NCI-H1048 (cell line): Measurements from ENCODE around the gene CACNA1D.

Experiments used
- DNase-seq: peaks from one replicate; lab custom pipeline; 2025; lab: John Stamatoyannopoulos, UW

Gene CACNA1D

DNA sequence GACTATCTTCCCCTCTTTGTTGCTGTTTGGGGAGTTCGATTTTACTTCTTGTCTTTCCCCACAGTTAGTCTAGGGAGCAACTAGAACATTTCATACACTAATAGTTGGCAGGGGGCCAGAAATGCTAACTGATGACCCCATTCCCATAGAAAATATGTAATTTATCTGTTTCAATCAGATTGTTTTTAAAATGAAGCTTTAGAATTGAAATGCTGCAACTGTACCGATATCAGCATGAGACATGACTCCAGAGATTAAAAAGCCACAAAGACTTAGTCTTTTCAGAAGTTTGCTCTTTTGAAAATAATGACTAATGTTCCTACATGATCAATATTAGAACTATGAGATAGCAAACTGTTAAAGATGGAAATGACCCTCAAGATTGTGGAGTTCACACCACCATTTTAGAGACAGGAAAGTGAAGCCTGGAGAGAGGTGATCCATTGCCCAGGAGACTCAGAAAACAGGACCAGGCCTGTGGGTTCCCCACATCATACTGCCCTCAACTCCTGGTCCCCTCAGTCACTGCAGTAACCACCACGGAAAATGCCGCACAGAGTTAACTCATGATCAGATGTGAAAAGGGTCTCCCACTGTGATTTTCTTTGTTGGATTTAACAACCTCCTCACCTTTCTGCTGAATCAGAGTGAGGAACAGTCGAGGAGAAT lies 221.5 kb downstream of the CACNA1D start:
- no peak for DNase-seq

DNA sequence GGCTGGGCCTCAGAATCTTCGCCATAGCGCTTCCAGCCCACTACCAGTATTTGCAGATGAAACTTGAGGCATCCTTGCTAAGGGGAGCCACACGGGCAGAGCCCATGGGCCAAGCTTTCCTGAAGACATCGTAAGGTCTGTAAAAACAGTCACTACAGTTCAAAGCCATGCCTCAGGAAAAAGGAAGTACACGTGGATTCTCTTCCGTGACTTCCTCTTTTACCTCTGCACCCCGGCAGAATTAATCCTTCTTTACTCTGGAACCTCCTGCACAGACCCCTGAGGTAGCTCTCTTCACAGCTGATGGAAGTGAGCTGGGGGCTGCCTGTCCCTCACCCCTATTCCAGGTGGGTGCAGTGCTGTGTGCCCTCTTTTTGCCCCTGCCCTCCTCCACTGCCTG lies 222.6 kb downstream of the CACNA1D start:
- DNase-seq: no peak

DNA sequence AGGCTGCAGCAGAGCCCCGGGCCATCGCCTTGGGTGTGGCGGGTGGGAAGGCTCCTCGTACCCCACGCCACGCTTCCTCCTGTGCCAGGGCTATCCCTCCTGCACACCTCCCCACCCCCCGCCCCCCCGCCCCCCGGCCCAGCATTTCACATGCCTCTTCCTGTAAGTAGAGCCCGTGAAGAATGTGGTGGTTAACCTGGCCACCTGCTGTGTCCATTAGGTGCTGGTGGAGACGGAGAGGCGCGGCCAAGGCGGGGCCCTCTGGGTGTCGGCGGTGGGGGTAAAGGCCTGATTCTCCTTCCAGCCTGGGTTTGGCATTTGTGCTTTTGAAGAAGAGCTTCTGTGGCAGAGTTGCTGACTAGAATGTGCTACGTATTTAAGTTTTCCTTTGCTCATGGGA lies 224.1 kb downstream of the CACNA1D start:
- no peak for DNase-seq

DNA sequence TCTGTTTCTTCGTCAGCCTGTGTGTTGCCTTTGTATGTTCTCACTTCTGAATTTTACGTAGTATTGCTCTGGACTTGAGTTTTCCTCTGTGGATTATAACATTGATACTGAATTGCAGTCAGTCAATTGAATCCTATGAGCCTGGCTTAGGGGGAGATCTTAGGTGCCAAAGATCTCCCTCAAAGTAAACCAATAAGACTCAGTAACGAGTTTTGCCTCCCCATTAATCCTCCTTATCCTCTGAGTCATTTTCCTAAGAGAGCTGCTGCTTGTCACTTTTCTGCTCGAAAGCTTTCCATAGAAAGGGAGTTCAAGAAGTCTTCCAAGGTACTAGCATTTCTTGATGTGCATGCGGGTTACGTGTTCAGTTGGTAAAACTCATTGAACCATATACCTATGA lies 225.4 kb downstream of the CACNA1D start:
- DNase-seq: no peak

DNA sequence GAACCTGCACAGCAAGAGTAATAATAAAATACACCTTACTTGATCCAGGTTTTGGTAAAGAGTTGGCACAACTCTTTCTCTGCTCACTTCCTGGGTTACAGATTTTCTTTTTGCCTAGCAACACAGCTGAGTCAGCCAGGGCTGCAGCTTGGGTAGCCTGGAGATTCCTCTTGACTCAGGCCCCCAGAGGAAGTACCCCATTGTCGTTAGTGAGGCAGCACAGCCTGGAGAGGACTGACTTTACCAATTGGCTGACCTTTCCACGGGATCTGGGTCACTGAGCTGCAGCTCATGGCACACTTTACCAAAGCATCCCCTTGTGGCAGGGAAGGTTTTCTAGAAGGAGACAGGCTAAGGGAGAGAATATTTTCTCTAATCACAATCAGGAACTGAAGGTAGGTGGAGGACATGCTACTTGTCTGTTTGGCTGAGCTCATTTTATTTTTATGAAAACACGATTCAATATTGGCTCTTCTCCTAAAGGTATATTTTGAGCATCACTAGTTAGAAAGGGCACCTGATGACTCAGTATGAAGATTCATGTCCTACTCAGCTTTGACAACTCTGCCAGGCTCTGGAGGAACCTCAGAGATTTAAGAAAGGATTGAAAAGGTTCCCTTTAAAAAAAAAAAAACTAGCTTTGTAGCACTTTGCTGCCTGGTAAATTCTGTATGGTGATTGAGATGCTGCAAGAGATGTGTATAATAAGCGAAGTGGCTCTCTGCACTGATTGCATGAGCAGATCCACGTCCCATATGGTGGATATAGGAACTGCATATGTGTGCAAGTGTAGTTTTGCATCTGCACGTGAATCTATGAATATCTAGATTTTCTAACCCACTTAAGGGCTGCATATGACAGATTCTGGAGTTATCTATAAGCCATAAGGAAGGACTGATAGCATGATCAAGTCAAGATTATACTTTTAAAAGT lies 227.0 kb downstream of the CACNA1D start:
- no peak for DNase-seq

DNA sequence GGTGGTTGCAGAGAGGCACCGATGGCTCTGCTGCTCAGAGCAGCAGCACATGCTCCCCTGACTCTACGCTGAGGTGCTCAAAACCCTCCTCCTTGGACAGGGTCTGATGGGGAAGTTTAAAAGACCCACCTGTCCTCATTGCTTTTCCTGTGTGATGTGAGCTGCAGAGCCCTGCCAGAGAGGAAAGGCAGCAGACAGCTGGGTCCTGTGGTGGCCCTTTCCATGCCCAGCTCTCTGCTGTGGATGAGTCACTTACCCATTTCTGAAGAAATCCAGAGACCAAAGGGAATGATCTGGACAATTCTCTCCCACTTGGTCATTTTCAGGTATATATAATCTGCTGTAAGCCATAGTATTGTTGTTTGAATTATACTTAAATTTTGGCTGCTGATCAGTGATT lies 230.2 kb downstream of the CACNA1D start:
- no peak for DNase-seq

DNA sequence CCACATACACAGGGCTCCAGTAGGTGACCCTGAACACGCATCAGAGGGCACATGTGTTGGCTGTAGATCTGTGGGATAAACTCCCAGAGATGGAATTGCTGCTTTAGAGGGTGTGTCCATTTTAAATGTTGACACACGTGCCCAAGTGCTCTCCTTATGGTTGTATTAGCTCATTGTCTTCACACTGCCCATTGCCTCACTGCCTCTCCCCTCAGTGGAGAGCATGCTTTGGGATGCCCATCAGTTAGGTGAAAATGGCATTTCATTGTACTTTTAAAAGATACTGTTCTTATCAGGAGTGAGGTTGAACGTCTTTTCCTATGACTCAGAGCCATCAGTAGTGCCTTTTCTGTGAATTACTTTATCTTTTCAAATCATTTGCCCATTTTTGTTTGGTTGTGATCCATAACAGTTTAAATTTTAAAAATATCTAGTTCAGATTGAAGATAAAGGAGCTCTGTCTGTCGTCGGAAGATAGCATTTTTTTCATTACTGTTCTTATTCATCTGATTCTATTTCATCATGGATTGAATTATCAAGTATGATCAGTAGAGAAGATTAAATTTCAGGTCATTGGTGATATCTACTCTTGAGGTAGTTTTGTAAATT lies 231.1 kb downstream of the CACNA1D start:
- no peak for DNase-seq

DNA sequence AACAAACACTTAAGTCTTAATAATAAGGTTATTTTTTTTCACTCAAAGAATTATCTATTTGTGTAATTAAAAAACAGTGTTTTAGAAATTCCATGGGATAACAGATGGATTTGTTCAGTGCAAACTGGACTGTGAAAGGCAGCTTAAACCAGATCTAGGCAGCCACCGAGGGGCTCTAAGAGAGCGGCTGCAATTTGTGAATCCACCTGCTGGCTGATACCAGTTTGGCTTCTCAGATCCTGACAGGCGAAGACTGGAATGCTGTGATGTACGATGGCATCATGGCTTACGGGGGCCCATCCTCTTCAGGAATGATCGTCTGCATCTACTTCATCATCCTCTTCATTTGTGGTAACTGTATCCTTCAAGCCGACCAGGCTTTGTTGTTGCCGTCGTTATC lies 232.2 kb downstream of the CACNA1D start:
- no peak for DNase-seq

DNA sequence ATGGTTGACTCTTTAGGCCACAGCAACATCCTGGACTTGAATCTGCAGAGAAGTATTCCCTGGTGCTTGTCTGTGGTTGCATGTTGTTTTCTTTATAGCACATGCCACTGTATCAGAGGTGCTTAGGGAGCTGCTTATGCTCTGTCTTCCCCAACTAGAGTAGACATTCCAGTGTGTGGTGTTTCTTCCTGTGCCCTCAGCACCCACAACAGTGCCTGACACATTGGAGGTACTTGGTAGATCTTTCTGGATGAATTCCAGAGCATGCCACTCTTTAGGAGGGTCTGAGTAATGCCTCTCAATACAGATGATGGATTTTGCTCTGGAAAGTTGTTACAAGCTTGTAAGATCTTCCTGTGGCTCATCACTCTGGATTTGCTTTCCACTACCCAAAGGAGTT lies 234.2 kb downstream of the CACNA1D start:
- DNase-seq: no peak

DNA sequence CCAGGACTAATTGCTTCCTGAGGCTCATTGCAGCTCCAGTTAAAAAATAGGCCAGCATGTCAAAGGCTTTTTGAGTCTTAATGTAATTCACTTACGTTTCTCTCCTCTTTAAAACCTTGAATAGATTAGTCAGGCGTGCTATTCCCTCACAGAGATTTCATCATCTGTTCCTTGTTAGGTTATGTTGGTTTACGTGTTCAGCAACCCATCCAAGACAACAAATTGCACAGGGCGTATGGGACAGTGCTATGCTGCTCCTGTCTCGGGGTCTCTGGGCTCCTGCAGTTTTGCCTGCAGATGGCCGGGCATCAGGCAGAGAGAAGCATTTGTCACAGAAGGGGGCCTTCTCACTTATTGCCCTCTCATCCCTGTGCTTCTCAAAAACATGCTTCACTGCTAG lies 234.7 kb downstream of the CACNA1D start:
- DNase-seq: no peak

DNA sequence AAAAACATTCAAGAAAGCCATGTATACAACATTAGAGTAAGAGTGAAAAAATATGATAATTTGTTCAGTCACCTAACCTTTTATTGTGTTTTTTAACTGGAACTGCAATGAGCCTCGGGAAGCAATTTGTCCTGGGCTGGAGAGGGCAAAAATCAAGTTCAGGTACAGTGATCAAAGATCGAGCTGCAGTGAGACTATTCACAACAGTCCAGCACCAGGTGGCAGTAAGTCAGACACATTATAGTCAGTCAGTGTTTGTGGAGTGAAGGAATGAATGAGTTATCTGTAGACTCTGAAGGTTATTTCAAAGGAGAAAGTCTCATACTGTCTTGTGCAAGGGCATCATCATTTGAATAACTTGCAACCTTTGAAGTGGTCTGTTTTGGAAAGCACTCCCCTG lies 235.2 kb downstream of the CACNA1D start:
- no peak for DNase-seq

DNA sequence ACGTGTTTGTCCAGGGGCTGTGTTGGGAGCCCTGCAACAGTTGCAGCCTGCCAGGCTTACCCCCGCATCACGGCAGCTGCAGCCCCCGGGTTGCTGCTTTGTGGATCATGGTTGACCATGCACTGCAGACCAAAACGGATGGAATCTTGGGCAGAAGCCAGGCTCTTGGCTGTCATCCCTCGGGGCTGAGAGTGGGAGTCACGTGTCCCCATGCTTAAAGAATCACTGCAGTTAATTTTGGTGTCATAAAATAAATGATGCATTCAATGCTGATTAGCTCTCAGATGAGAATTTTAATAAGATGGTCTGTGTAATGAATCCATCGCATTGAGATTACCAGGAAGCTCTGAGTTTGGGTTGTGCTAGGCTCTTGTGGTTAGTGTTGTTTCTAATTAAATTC lies 236.2 kb downstream of the CACNA1D start:
- no peak for DNase-seq

DNA sequence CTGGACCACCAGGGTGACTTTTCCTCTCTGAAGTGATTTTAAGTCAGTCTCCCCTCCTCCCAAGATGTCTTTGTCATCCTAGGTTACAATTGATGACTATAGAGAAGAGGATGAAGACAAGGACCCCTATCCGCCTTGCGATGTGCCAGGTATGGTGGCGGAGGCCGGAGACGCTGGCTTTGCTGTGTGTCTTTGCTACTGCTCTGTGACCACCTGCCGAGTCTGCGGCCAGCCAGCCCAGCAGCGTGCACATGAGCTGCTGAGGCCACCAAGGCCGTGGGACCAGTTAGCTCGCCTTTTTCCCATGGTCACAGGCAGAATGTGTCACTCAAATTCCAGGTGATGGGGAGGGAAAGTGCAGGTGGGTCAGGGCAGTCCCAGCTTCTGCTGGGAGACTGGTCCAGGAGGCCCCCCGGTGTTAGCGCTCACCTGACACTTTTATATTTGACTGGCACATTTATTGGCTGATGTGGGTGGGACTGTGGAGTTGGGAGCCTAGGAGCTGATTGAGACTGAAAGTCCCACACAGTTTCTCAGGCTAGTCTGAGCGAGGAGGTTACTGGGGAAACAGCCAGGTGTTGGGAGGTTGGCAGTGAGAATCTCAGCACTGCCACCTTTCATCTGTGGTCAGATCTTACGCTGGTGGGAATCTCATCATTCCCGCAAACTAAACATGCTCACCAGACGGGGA lies 237.7 kb downstream of the CACNA1D start:
- no peak for DNase-seq

DNA sequence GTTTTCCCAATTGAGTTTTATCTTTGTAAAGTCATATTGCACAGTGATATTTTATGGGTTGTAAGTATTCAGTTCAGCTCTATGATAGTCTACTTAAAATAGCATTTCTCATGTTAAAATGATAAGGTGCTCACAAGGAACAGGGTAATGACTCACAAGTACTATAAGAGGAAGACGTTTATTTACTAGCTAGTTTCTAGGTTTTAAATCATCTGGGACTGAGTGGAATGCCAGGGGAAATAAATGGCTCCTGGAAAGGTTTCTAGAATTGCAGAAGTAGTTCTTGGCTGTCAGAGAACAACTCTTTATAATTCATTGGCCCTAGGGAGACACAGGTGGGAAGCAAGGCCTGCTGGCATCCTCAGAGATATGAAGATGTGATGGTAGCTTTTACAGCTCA lies 239.0 kb downstream of the CACNA1D start:
- no peak for DNase-seq

DNA sequence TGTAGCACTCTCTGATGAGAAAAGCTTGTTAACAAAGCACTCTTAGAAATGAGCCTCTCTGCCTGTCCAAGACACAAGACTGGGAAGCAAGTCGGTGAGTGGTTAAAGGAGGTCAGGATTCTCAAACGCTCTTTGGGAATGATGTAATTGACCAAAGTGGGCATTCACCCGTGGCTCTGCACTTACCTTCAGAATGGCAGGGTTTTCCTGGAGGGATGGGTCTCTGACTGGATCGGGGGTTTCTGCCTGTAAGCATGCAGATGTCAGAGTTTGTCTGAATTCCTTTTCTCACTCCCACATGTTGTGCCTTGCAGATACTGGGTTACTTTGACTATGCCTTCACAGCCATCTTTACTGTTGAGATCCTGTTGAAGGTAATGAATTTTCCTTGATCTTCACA lies 245.6 kb downstream of the CACNA1D start:
- no peak for DNase-seq

DNA sequence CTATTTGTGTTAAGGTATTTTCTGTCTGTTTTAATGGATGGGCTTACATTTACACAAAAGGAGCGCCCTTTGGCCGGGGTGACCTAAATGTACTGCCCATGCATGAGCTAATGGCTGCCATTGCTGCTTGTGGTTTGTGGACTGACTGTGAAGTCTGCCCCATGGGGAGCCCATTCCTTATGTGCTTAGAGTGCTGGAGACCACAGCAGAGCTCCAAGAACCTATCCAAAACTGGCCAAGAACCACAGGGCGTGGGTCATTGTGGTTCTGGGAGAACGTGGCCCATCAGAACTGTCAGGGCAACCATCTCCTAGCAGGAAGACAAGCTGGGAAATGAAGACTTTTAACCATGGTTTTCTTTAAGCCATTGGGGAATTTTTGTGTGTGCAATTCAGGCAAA lies 246.5 kb downstream of the CACNA1D start:
- no peak for DNase-seq

DNA sequence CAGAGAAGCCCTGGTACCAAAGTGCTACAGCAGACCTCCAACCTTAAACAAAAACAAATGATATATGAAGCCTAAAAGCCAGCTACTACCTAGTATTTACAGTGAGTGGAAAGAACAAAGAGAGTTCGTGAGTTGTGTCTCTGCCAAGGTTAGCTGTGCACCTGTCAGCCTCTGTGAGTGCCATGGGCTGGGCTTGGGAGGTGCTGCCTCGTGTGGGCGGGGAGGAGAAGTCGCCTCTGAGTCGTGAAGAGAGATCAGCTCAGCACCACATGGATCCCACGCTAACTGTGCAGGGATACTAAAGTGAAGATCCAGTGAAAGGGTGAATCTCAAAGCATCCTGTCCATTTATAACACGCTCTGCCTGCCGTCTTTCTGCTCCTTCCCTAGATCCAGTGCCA lies 249.9 kb downstream of the CACNA1D start:
- DNase-seq: no peak

DNA sequence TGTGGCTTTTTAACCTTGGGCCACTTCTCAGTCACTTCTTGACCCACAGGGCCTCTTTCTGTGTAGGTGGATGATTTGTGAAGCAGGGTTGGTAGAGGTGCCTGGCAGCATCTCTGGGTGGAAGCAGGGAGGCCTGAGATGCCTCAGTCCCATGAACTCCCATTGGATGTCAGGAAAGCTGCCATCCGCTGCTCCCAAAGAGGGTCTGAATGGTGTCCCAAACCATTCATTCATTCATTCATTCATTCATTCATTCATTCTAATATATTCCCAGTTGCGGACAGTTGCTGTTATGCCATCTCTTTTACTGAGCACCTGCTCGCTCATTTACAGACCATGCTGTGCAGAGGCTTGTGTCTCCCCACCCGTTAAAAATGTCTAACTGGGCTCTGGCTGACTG lies 253.1 kb downstream of the CACNA1D start:
- no peak for DNase-seq

DNA sequence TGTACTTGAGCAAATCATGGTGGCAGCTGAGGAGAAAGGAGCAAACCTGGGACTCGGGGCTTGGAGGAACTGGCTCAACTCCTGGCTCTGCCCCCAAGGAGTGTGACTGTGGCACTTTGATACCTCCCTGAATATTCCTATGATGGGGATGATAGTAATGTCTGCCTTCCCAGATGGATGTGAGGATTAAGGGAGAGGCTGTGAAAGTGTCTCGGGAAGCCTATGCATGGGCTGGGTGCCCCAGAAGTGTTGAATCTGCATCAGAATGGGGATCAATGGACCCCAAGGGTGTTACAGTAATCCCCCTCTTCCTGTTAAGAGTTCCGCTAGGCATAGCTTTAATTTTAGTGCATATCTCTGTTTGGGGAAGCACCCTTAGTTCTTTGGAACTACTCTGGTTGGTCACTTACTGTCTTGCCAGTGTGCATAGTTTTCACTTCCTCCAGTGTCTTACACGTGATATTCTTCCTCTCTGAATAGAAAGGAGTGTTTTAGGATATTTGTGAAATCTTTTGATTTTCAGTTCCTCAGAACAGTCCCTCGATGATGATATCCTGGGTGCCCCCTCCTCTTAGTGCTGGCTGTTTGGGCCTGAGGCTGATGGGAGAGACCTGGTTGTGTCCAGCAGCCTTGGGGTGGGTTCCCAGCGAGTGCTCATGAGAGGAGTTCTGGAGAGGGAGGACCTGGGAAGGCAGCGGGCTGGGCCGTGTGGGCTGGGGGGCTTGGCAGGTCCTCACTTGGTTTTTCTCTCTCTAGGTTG lies 254.3 kb downstream of the CACNA1D start:
- DNase-seq: no peak

DNA sequence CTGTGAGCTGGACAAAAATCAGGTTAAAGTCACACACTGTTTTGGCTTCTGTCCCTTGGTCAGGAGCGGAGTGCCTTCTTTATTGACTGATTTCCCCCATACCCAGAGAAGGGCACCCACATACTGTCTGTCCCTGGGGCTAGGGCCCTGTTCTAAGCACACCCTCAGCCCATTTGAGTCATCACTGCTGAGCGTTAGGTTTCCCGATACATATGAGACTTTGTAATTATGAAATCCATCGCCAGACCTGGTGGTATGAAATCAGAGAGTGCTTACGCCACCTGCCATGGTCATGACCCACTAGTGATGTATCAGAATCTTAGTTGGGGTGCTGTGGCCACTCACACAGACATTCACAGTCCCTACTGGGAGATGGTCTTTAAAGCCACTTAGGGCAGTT lies 255.0 kb downstream of the CACNA1D start:
- no peak for DNase-seq

DNA sequence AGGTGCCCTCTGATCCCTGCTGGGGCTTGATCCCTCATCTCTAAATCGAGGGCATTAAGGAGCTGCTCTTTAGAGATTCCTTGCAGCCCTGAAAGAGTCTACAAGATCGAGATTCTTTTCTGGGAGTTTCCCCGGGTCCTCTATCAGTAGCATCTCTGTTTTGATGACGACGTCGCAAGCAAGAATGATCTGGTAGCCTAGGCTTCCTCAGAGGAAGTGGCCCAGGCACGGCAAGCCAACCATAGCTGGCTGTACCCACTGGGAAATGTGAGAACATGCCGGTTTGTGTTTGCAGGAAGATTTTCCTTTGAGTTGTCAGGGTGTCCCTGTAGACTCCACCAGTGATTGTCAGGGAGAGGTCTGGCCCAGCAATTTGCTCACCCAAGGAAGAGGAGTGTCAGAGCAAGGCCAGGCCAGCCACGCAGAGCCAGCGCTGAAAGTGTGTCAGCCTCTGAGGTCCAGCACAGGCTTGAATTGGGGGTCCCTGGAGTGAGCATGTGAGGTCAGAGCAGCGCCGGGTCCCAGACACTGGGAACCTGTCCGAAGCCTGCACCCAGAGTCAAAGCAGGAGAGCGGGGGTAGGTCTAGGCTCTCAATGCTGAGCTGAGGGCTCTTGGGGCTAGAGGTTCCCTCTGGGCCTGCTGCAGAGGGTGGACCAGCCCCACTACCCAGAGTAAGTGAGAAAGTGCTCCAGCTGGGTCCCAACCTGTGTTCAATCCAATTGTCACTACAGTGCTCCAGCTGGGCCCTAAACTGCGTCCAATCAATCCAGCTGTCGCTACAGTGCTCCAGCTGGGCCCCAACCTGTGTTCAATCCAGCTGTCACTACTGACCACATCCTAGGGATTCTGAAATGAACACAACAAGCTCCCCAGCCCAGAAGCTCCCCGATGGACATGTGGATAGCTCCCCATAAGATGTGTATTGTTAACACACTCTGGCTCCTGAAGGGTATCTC lies 256.1 kb downstream of the CACNA1D start:
- no peak for DNase-seq
